Glomerular visceral epithelial cell (primary cell): ENCODE data around the gene TRMT2A.
"Not testable (repeated sequence)": the region's sequence is repeated elsewhere in the genome, so short reads cannot be mapped to it uniquely, and the experiment has no call there.

Experiments used
- DNase-seq: peaks from one replicate; pipeline ENCODE4 v3.0.0-alpha.2; 2016; ENCODE audit errors: extremely low spot score

Gene TRMT2A

GRCh38 chr22:20084547-20085413, 32.2 kb downstream of the TRMT2A start:
- DNase-seq = no peak

GRCh38 chr22:20083891-20084546, 33.0 kb downstream of the TRMT2A start:
- DNase-seq = no peak

- no peak for DNase-seq
Measured at GRCh38 chr22:20083157-20083890, 33.7 kb downstream of the TRMT2A start.

GRCh38 chr22:20080776-20081654, 36.0 kb downstream of the TRMT2A start:
- peak; percentile 59 for DNase-seq

- DNase-seq = peak; percentile 61
Measured at GRCh38 chr22:20080445-20080775, 36.6 kb downstream of the TRMT2A start.

GRCh38 chr22:20079745-20080444, 37.1 kb downstream of the TRMT2A start, which contains the start of gene DGCR8:
DGCR8 (plus strand) TSS chr22:20080241; CDS start chr22:20085964, 5,723 bp downstream.
- DNase-seq = peak; percentile 92

GRCh38 chr22:20076627-20077172, 40.3 kb downstream of the TRMT2A start:
- no peak for DNase-seq

GRCh38 chr22:20071524-20071972, 45.5 kb downstream of the TRMT2A start:
- no peak for DNase-seq

- no peak for DNase-seq
Measured at GRCh38 chr22:20069331-20070042, 47.5 kb downstream of the TRMT2A start.

GRCh38 chr22:20068640-20069039, 48.4 kb downstream of the TRMT2A start:
- DNase-seq = no peak

- not testable (repeated sequence) for DNase-seq
Measured at GRCh38 chr22:20067384-20067682, 49.7 kb downstream of the TRMT2A start.

GRCh38 chr22:20066617-20067383, 50.2 kb downstream of the TRMT2A start:
- DNase-seq = no peak

- DNase-seq = no peak
Measured at GRCh38 chr22:20065896-20066616, 51.0 kb downstream of the TRMT2A start.

- no peak for DNase-seq
Measured at GRCh38 chr22:20064545-20065262, 52.3 kb downstream of the TRMT2A start.

- DNase-seq = no peak
Measured at GRCh38 chr22:20064140-20064480, 52.9 kb downstream of the TRMT2A start.

- no peak for DNase-seq
Measured at GRCh38 chr22:20063271-20064139, 53.5 kb downstream of the TRMT2A start.

- DNase-seq = peak; percentile 67
Measured at GRCh38 chr22:20062766-20063083, 54.3 kb downstream of the TRMT2A start.
